Ramos (cell line): ENCODE data around the gene DEPDC4.
"Not testable (repeated sequence)": the region's sequence is repeated elsewhere in the genome, so short reads cannot be mapped to it uniquely, and the experiment has no call there.

Experiments
- in situ Hi-C: fragments of 300-500 bp; cut with MboI; formaldehyde crosslinking; loops from one replicate; pipeline ENCODE4 v1.14.3; 2022; ENCODE audit warnings: low sequenced_read_pairs; ENCODE audit not compliant: unreplicated experiment

DEPDC4 gene

GRCh38 chr12:100266835-100267602, at the start of gene DEPDC4, which contains the start of gene SCYL2:
TSS of gene DEPDC4 (minus strand) at chr12:100267079. CDS start at chr12:100267076, 3 bp downstream.
TSS of gene SCYL2 (plus strand) at chr12:100267177. CDS start at chr12:100282971, 15,794 bp downstream.
- in situ Hi-C loops = no loop called here

- in situ Hi-C loops = no loop called here
Measured at GRCh38 chr12:100311317-100311716, 44.4 kb upstream of the DEPDC4 start.

GRCh38 chr12:100308138-100308537, 41.3 kb upstream of the DEPDC4 start:
- in situ Hi-C loops = not testable (repeated sequence)

GRCh38 chr12:100304334-100304733, 37.5 kb upstream of the DEPDC4 start:
- in situ Hi-C loops = not testable (repeated sequence)

- in situ Hi-C loops = no loop called here
Measured at GRCh38 chr12:100303831-100304230, 37.0 kb upstream of the DEPDC4 start.

- in situ Hi-C loops = no loop called here
Measured at GRCh38 chr12:100302081-100302480, 35.2 kb upstream of the DEPDC4 start.

GRCh38 chr12:100295764-100296555, 29.1 kb upstream of the DEPDC4 start:
- in situ Hi-C loops = no loop called here

GRCh38 chr12:100294366-100294765, 27.5 kb upstream of the DEPDC4 start:
- in situ Hi-C loops = not testable (repeated sequence)

- in situ Hi-C loops = no loop called here
Measured at GRCh38 chr12:100293017-100293416, 26.1 kb upstream of the DEPDC4 start.

- in situ Hi-C loops = no loop called here
Measured at GRCh38 chr12:100290016-100290415, 23.1 kb upstream of the DEPDC4 start.

- in situ Hi-C loops = no loop called here
Measured at GRCh38 chr12:100289038-100289437, 22.2 kb upstream of the DEPDC4 start.

GRCh38 chr12:100284556-100284955, 17.7 kb upstream of the DEPDC4 start:
- in situ Hi-C loops = not testable (repeated sequence)

GRCh38 chr12:100279607-100280244, 12.8 kb upstream of the DEPDC4 start:
- in situ Hi-C loops = no loop called here

GRCh38 chr12:100279159-100279558, 12.3 kb upstream of the DEPDC4 start:
- in situ Hi-C loops = no loop called here

GRCh38 chr12:100274291-100274690, 7.4 kb upstream of the DEPDC4 start:
- in situ Hi-C loops = no loop called here

- in situ Hi-C loops = no loop called here
Measured at GRCh38 chr12:100273782-100274181, 6.9 kb upstream of the DEPDC4 start.

GRCh38 chr12:100268835-100269564, 2.1 kb upstream of the DEPDC4 start:
- in situ Hi-C loops = no loop called here

GRCh38 chr12:100267603-100268281, 863 bp upstream of the DEPDC4 start:
- in situ Hi-C loops = no loop called here

- in situ Hi-C loops = no loop called here
Measured at GRCh38 chr12:100266585-100266834, 369 bp downstream of the DEPDC4 start.
